C4-2B (cell line): Measurements from ENCODE around the gene ASGR1.

Experiments used
- CTCF ChIP-seq: fragments of 450-650 bp; conservative IDR thresholded peaks from 2 replicates; pipeline ENCODE4 v1.5.1; 2017; ENCODE audit warnings: mild to moderate bottlenecking
- ZFX ChIP-seq: fragments of 450-650 bp; IDR thresholded peaks from 2 replicates; pipeline ENCODE4 v1.6.1; 2017

GRCh38 chr17:7208754-7209460, 29.7 kb upstream of the ASGR1 start:
- TF ChIP-seq ZFX: no peak
- TF ChIP-seq CTCF: no peak
